Neural cell (in vitro differentiated cells): ENCODE results near the gene MTTP. TPM values are rescaled to one million over a fixed set of nuclear protein-coding genes. Genes with fewer than 3 reads are reported as not detected.

ENCODE experiments used
- H2AFZ ChIP-seq: fragments of 200-600, 300-800 bp; sonication (generic), shearing (Covaris generic); 2 replicates; pipeline ENCODE4 v1.6.0; 2014; ENCODE audit warnings: low read depth, mild to moderate bottlenecking, antibody characterized with exemption, low read length, moderate library complexity
- H3F3A ChIP-seq: fragments of 200-600 bp; shearing (Covaris generic); 2 replicates; pipeline ENCODE4 v1.6.1; 2016; ENCODE audit warnings: mild to moderate bottlenecking, moderate library complexity, mixed read lengths, antibody characterized with exemption, low read length; ENCODE audit not compliant: insufficient read depth, poor library complexity, severe bottlenecking
- H3K27ac ChIP-seq: fragments of 200-600, 300-800 bp; sonication (generic), shearing (Covaris generic); 2 replicates; pipeline ENCODE4 v1.5.1; 2014; ENCODE audit warnings: mild to moderate bottlenecking, low read length, moderate library complexity
- H3K27me3 ChIP-seq: fragments of 300-800, 200-600 bp; sonication (generic), shearing (Covaris generic); 2 replicates; pipeline ENCODE4 v1.6.0; 2014; ENCODE audit warnings: mild to moderate bottlenecking, low read depth, low read length, moderate library complexity; ENCODE audit not compliant: insufficient read depth
- H3K36me3 ChIP-seq: fragments of 300-800, 200-600 bp; sonication (generic), shearing (Covaris generic); 2 replicates; pipeline ENCODE4 v1.5.1; 2014; ENCODE audit warnings: mild to moderate bottlenecking, antibody characterized with exemption, low read length, moderate library complexity; ENCODE audit not compliant: insufficient read depth
- H3K4me2 ChIP-seq: fragments of 300-800, 200-600 bp; sonication (generic), shearing (Covaris generic); 2 replicates; pipeline ENCODE4 v1.6.0; 2014; ENCODE audit warnings: mild to moderate bottlenecking, low read length
- H3K4me3 ChIP-seq: fragments of 300-800, 200-600 bp; sonication (generic), shearing (Covaris generic); 2 replicates; pipeline ENCODE4 v1.5.1; 2014; ENCODE audit warnings: mild to moderate bottlenecking, low read length, moderate library complexity
- H3K79me2 ChIP-seq: fragments of 200-600 bp; shearing (Covaris generic); replicated peaks from 2 replicates; pipeline ENCODE4 v1.6.0; 2014; ENCODE audit warnings: mild to moderate bottlenecking, low read length, moderate library complexity; ENCODE audit not compliant: insufficient read depth
- H3K9ac ChIP-seq: fragments of 300-800, 200-600 bp; sonication (generic), shearing (Covaris generic); 2 replicates; pipeline ENCODE4 v1.6.1; 2016; ENCODE audit warnings: mild to moderate bottlenecking, low read length, mixed read lengths
- H3K9me2 ChIP-seq: fragments of 200-600 bp; shearing (Covaris generic); 2 replicates; pipeline ENCODE4 v1.6.1; 2016; ENCODE audit warnings: mild to moderate bottlenecking, low read length, mixed read lengths; ENCODE audit not compliant: insufficient read depth
- H3K9me3 ChIP-seq: fragments of 200-600, 300-800 bp; sonication (generic), shearing (Covaris generic); 2 replicates; pipeline ENCODE4 v1.6.1; 2016; ENCODE audit warnings: mild to moderate bottlenecking, mixed run types, low read length, moderate library complexity, mixed read lengths
- H4K20me1 ChIP-seq: fragments of 200-600 bp; shearing (Covaris generic); 2 replicates; pipeline ENCODE4 v1.6.1; 2016; ENCODE audit warnings: mild to moderate bottlenecking, mixed run types; ENCODE audit not compliant: insufficient read depth
- EP300 ChIP-seq: fragments of 450-650 bp; conservative IDR thresholded peaks from 2 replicates; pipeline ENCODE4 v1.6.1; 2014; ENCODE audit warnings: antibody characterized with exemption, mild to moderate bottlenecking, moderate library complexity; ENCODE audit not compliant: poor library complexity, severe bottlenecking
- EZH2 ChIP-seq: fragments of 200-600, 300-800 bp; shearing (Covaris generic), sonication (generic); IDR thresholded peaks from 2 replicates; pipeline ENCODE4 v1.6.1; 2014; ENCODE audit warnings: antibody characterized with exemption, low read length, borderline replicate concordance, mild to moderate bottlenecking; ENCODE audit not compliant: insufficient read depth, poor library complexity, severe bottlenecking
- MXI1 ChIP-seq: fragments of 450-650 bp; conservative IDR thresholded peaks from 2 replicates; pipeline ENCODE4 v1.6.1; 2014; ENCODE audit warnings: antibody characterized with exemption, mild to moderate bottlenecking; ENCODE audit not compliant: poor library complexity, severe bottlenecking
- POLR2AphosphoS5 ChIP-seq: IDR thresholded peaks from 2 replicates; pipeline ENCODE4 v1.6.1; 2012
- RAD21 ChIP-seq: fragments of 450-650 bp; conservative IDR thresholded peaks from 2 replicates; pipeline ENCODE4 v1.6.1; 2014; ENCODE audit warnings: antibody characterized with exemption, mild to moderate bottlenecking, moderate library complexity
- SMC3 ChIP-seq: fragments of 450-650 bp; conservative IDR thresholded peaks from 2 replicates; pipeline ENCODE4 v1.6.1; 2014; ENCODE audit warnings: antibody characterized with exemption, mild to moderate bottlenecking, moderate library complexity; ENCODE audit not compliant: poor library complexity
- TAF1 ChIP-seq: IDR thresholded peaks from 2 replicates; pipeline ENCODE4 v1.6.1; 2012; ENCODE audit warnings: low read depth
- polyA plus RNA-seq: library from polyadenylated mRNA; depleted of rRNA; stranded (reverse); fragments of >200 nt; gene quantifications from 2 replicates; pipeline ENCODE4 v1.2.3, GENCODE V29; 2014
- TF ChIP-seq, protein P1 (sequence below): fragments of 450-650 bp; IDR thresholded peaks from 2 replicates; pipeline ENCODE4 v1.5.1; 2014; ENCODE audit warnings: antibody characterized with exemption, mild to moderate bottlenecking, moderate library complexity; ENCODE audit not compliant: poor library complexity, severe bottlenecking
- TF ChIP-seq, protein P2 (sequence below): IDR thresholded peaks from 2 replicates; pipeline ENCODE4 v1.6.1; 2012; ENCODE audit warnings: borderline replicate concordance

Gene MTTP
- polyA plus RNA-seq, 1 donor from 2014 or later = 1.2 TPM

DNA sequence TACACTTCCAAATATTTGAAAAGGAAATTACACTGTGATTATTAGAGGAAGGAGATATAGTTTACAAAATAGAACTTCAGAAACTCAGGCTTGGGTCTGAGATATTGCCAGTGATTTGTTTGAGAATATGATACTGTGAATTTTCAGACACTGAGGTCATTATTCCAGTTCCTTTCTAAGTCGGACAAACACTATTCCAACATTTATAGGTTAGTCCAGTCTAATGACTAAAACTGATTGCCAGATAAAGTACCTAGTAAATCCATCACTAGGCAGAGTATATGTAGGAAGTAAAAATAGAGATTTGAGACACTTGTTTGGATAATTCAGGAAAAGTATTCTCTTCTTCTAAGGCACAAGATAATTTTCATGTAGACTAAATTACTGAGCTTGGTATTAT lies 13.2 kb downstream of the MTTP start:
- H2AFZ ChIP-seq = no peak overlapping the region
- H3K9me2 ChIP-seq = no peaks in the 10 kb centered on the region
- H3K27ac ChIP-seq = no peak overlapping the region
- H3F3A ChIP-seq = no peaks in the 10 kb centered on the region
- no peak overlapping the region for H3K9ac ChIP-seq
- no peaks in the 10 kb centered on the region for H3K79me2 ChIP-seq
- no peaks in the 10 kb centered on the region for H3K27me3 ChIP-seq
- no peak overlapping the region for H3K4me2 ChIP-seq
- H3K9me3 ChIP-seq = no peaks in the 10 kb centered on the region
- H3K36me3 ChIP-seq = no peaks in the 10 kb centered on the region
- H4K20me1 ChIP-seq = no peaks in the 10 kb centered on the region
- no peak for TF ChIP-seq POLR2AphosphoS5
- no peak for TF ChIP-seq TAF1
- no peak for TF ChIP-seq EZH2
- TF ChIP-seq EP300 = no peak
- TF ChIP-seq, protein P1, sequence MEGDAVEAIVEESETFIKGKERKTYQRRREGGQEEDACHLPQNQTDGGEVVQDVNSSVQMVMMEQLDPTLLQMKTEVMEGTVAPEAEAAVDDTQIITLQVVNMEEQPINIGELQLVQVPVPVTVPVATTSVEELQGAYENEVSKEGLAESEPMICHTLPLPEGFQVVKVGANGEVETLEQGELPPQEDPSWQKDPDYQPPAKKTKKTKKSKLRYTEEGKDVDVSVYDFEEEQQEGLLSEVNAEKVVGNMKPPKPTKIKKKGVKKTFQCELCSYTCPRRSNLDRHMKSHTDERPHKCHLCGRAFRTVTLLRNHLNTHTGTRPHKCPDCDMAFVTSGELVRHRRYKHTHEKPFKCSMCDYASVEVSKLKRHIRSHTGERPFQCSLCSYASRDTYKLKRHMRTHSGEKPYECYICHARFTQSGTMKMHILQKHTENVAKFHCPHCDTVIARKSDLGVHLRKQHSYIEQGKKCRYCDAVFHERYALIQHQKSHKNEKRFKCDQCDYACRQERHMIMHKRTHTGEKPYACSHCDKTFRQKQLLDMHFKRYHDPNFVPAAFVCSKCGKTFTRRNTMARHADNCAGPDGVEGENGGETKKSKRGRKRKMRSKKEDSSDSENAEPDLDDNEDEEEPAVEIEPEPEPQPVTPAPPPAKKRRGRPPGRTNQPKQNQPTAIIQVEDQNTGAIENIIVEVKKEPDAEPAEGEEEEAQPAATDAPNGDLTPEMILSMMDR = no peak
- TF ChIP-seq MXI1 = no peak
- no peak for TF ChIP-seq SMC3
- TF ChIP-seq, protein P2, sequence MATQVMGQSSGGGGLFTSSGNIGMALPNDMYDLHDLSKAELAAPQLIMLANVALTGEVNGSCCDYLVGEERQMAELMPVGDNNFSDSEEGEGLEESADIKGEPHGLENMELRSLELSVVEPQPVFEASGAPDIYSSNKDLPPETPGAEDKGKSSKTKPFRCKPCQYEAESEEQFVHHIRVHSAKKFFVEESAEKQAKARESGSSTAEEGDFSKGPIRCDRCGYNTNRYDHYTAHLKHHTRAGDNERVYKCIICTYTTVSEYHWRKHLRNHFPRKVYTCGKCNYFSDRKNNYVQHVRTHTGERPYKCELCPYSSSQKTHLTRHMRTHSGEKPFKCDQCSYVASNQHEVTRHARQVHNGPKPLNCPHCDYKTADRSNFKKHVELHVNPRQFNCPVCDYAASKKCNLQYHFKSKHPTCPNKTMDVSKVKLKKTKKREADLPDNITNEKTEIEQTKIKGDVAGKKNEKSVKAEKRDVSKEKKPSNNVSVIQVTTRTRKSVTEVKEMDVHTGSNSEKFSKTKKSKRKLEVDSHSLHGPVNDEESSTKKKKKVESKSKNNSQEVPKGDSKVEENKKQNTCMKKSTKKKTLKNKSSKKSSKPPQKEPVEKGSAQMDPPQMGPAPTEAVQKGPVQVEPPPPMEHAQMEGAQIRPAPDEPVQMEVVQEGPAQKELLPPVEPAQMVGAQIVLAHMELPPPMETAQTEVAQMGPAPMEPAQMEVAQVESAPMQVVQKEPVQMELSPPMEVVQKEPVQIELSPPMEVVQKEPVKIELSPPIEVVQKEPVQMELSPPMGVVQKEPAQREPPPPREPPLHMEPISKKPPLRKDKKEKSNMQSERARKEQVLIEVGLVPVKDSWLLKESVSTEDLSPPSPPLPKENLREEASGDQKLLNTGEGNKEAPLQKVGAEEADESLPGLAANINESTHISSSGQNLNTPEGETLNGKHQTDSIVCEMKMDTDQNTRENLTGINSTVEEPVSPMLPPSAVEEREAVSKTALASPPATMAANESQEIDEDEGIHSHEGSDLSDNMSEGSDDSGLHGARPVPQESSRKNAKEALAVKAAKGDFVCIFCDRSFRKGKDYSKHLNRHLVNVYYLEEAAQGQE = no peak
- no peak overlapping the region for H3K4me3 ChIP-seq

DNA sequence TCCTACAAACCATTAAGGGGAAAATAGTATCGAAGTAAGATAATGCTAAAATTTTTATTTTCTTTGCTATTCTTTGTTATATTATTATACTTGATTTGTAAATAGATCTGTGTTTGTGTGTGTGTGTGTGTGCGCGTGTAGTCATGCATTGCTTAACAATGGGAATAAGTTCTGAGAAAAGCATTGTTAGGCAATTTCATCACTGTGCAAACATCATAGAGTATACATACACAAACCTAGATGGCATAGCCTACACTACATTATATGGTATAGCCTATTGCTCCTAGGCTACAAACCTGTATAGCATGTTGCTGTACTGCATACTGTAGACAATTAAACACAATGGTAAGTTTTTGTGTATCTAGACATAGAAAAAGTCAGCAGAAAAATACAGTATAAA lies 17.1 kb downstream of the MTTP start:
- H3K79me2 ChIP-seq = no peaks in the 10 kb centered on the region
- no peak overlapping the region for H2AFZ ChIP-seq
- no peak overlapping the region for H3K9ac ChIP-seq
- no peaks in the 10 kb centered on the region for H4K20me1 ChIP-seq
- H3K27me3 ChIP-seq = no peaks in the 10 kb centered on the region
- H3K36me3 ChIP-seq = no peaks in the 10 kb centered on the region
- no peak overlapping the region for H3K4me3 ChIP-seq
- H3K27ac ChIP-seq = no peak overlapping the region
- H3F3A ChIP-seq = no peaks in the 10 kb centered on the region
- no peak overlapping the region for H3K4me2 ChIP-seq
- no peaks in the 10 kb centered on the region for H3K9me2 ChIP-seq
- TF ChIP-seq, protein P2 = no peak
- TF ChIP-seq TAF1 (no peak), POLR2AphosphoS5 (no peak), EZH2 (no peak), RAD21 (no peak), SMC3 (no peak), MXI1 (no peak), EP300 (no peak)
- TF ChIP-seq, protein P1 = no peak
- H3K9me3 ChIP-seq = no peaks in the 10 kb centered on the region
